Measurements from ENCODE around the gene PLA2R1. TPM values are rescaled to one million over a fixed set of nuclear protein-coding genes. Genes with fewer than 3 reads are reported as not detected.

PLA2R1 gene
- total RNA-seq, 1 donor from 2014 or later, result 46.5 TPM

- TF ChIP-seq, protein P1, sequence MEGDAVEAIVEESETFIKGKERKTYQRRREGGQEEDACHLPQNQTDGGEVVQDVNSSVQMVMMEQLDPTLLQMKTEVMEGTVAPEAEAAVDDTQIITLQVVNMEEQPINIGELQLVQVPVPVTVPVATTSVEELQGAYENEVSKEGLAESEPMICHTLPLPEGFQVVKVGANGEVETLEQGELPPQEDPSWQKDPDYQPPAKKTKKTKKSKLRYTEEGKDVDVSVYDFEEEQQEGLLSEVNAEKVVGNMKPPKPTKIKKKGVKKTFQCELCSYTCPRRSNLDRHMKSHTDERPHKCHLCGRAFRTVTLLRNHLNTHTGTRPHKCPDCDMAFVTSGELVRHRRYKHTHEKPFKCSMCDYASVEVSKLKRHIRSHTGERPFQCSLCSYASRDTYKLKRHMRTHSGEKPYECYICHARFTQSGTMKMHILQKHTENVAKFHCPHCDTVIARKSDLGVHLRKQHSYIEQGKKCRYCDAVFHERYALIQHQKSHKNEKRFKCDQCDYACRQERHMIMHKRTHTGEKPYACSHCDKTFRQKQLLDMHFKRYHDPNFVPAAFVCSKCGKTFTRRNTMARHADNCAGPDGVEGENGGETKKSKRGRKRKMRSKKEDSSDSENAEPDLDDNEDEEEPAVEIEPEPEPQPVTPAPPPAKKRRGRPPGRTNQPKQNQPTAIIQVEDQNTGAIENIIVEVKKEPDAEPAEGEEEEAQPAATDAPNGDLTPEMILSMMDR (IDR thresholded peaks at IDR 0.05), result no peak
- Mint-ChIP-seq H3K4me3 (ENCODE audit: unreplicated experiment) (no peak overlapping the region), H3K27ac (ENCODE audit: unreplicated experiment) (peak overlapping the region; percentile 42), H3K4me1 (ENCODE audit: low read depth) (peaks cover 46% of the 10 kb centered on the region), H3K36me3 (ENCODE audit: low read depth) (peaks cover 37% of the 10 kb centered on the region), H3K9me3 (ENCODE audit: low read depth) (peaks cover 11% of the 10 kb centered on the region), H3K27me3 (ENCODE audit: low read depth) (no peaks in the 10 kb centered on the region)
- no peak for DNase-seq (ENCODE audit: low spot score)
These were observed 64.2 kb downstream of the PLA2R1 start for GRCh38 chr2:159998243-159998642.

GRCh38 chr2:159996792-159997546 lies 65.4 kb downstream of the PLA2R1 start:
- TF ChIP-seq, protein P1 (IDR thresholded peaks at IDR 0.05), result peak; percentile 67
- Mint-ChIP-seq H3K36me3 (ENCODE audit: low read depth) (peaks cover 37% of the 10 kb centered on the region), H3K4me1 (ENCODE audit: low read depth) (peaks cover 46% of the 10 kb centered on the region), H3K9me3 (ENCODE audit: low read depth) (peaks cover 11% of the 10 kb centered on the region), H3K27me3 (ENCODE audit: low read depth) (no peaks in the 10 kb centered on the region), H3K27ac (ENCODE audit: unreplicated experiment) (peak overlapping the region; percentile 88), H3K4me3 (ENCODE audit: unreplicated experiment) (no peak overlapping the region)
- DNase-seq (ENCODE audit: low spot score), result no peak

GRCh38 chr2:159995038-159995437 lies 67.4 kb downstream of the PLA2R1 start:
- H3K4me3 Mint-ChIP-seq (ENCODE audit: unreplicated experiment), result no peak overlapping the region
- peaks cover 28% of the 10 kb centered on the region for H3K36me3 Mint-ChIP-seq (ENCODE audit: low read depth)
- H3K4me1 Mint-ChIP-seq (ENCODE audit: low read depth), result peaks cover 42% of the 10 kb centered on the region
- DNase-seq (ENCODE audit: low spot score), result no peak
- TF ChIP-seq, protein P1 (IDR thresholded peaks at IDR 0.05), result no peak
- no peaks in the 10 kb centered on the region for H3K9me3 Mint-ChIP-seq (ENCODE audit: low read depth)
- H3K27ac Mint-ChIP-seq (ENCODE audit: unreplicated experiment), result no peak overlapping the region
- H3K27me3 Mint-ChIP-seq (ENCODE audit: low read depth), result no peaks in the 10 kb centered on the region

GRCh38 chr2:159989249-159989648 lies 73.2 kb downstream of the PLA2R1 start:
- TF ChIP-seq, protein P1 (IDR thresholded peaks at IDR 0.05), result peak; percentile 15
- no peaks in the 10 kb centered on the region for H3K27me3 Mint-ChIP-seq (ENCODE audit: low read depth)
- peaks cover 8% of the 10 kb centered on the region for H3K4me1 Mint-ChIP-seq (ENCODE audit: low read depth)
- peaks cover 23% of the 10 kb centered on the region for H3K36me3 Mint-ChIP-seq (ENCODE audit: low read depth)
- H3K9me3 Mint-ChIP-seq (ENCODE audit: low read depth), result no peaks in the 10 kb centered on the region
- H3K27ac Mint-ChIP-seq (ENCODE audit: unreplicated experiment), result no peak overlapping the region
- no peak overlapping the region for H3K4me3 Mint-ChIP-seq (ENCODE audit: unreplicated experiment)
- no peak for DNase-seq (ENCODE audit: low spot score)

DNA sequence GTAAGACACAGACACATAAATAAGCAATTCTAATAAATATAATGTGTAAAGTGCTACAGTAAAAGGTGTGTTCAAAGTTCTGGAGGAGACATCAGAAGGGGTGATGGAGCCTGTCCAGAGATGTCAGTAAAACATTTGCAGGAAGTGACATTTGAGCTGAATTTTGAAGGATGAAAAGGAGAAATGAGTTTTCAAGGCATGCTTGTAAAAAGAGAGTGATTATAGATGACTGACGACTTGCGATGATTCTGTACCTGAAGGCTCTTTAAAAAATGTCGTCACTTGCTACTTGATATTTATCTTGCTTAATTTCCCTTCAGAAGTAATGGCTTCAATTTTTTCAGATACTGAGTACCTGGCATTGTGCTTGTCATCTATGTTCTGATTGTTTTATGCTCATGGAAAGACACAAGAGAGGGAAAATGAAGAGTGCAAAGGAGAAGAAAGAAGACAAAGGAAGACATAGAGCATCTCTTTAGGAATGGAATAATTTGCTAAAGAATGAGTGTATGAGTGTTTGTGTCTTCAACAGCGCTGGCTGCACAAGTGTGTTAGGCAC lies 73.9 kb downstream of the PLA2R1 start:
- Mint-ChIP-seq H3K4me1 (ENCODE audit: low read depth) (peaks cover 11% of the 10 kb centered on the region), H3K27me3 (ENCODE audit: low read depth) (no peaks in the 10 kb centered on the region), H3K4me3 (ENCODE audit: unreplicated experiment) (no peak overlapping the region), H3K27ac (ENCODE audit: unreplicated experiment) (no peak overlapping the region), H3K36me3 (ENCODE audit: low read depth) (peaks cover 22% of the 10 kb centered on the region), H3K9me3 (ENCODE audit: low read depth) (no peaks in the 10 kb centered on the region)
- no peak for DNase-seq (ENCODE audit: low spot score)
- TF ChIP-seq, protein P1 (IDR thresholded peaks at IDR 0.05), result no peak

Data from chondrocyte (in vitro differentiated cells).